CD1c-positive myeloid dendritic cell (primary cell): ENCODE measurements around the gene RIMKLA.
A peak's percentile ranks its signal among the peaks of the same experiment; 100 is the strongest.

Experiments used
- DNase-seq: peaks from one replicate; pipeline ENCODE4 v3.0.0-alpha.2; 2016; ENCODE audit errors: extremely low spot score

Gene RIMKLA

GRCh38 chr1:42427240-42427639 is 46.6 kb downstream of the RIMKLA start:
- DNase-seq, result no peak

- DNase-seq, result no peak
These were observed 49.0 kb downstream of the RIMKLA start for GRCh38 chr1:42429603-42430002.

GRCh38 chr1:42430286-42431135 is 49.9 kb downstream of the RIMKLA start:
- DNase-seq, result no peak

- no peak for DNase-seq
These were observed 50.9 kb downstream of the RIMKLA start for GRCh38 chr1:42431514-42431913.

- DNase-seq, result no peak
These were observed 52.1 kb downstream of the RIMKLA start for GRCh38 chr1:42432714-42433113.

GRCh38 chr1:42433369-42433768 is 52.8 kb downstream of the RIMKLA start:
- no peak for DNase-seq

- DNase-seq, result no peak
These were observed 53.7 kb downstream of the RIMKLA start for GRCh38 chr1:42434340-42434739.

GRCh38 chr1:42439940-42440339 is 59.3 kb downstream of the RIMKLA start:
- DNase-seq, result no peak

GRCh38 chr1:42442662-42443061 is 62.1 kb downstream of the RIMKLA start:
- peak; percentile 48 for DNase-seq

GRCh38 chr1:42449256-42449655 is 68.7 kb downstream of the RIMKLA start:
- no peak for DNase-seq

GRCh38 chr1:42450061-42450460 is 69.5 kb downstream of the RIMKLA start:
- no peak for DNase-seq

GRCh38 chr1:42453386-42453785 is 72.8 kb downstream of the RIMKLA start:
- DNase-seq, result no peak

- DNase-seq, result no peak
These were observed 73.8 kb downstream of the RIMKLA start for GRCh38 chr1:42454403-42454802.

- DNase-seq, result peak; percentile 97
These were observed 75.6 kb downstream of the RIMKLA start, which contains the start of the genes PPCS and ZMYND12 for GRCh38 chr1:42456010-42456753. Gene PPCS, plus strand, starts transcription at chr1:42456543. Its CDS starts 23 bp downstream, at chr1:42456566. Gene ZMYND12, minus strand, starts transcription at chr1:42456022. Its CDS starts 25 bp downstream, at chr1:42455997.

GRCh38 chr1:42456754-42457089 is 76.1 kb downstream of the RIMKLA start:
- peak; percentile 70 for DNase-seq

- no peak for DNase-seq
These were observed 80.6 kb downstream of the RIMKLA start for GRCh38 chr1:42461196-42461595.

- DNase-seq, result peak; percentile 99
These were observed 82.5 kb downstream of the RIMKLA start, which contains the start of gene CCDC30 for GRCh38 chr1:42462828-42463763. Gene CCDC30, plus strand, starts transcription at chr1:42463286. Its CDS starts 17,266 bp downstream, at chr1:42480552.

- DNase-seq, result no peak
These were observed 83.3 kb downstream of the RIMKLA start for GRCh38 chr1:42463921-42464320.

GRCh38 chr1:42466030-42466429 is 85.4 kb downstream of the RIMKLA start:
- DNase-seq, result no peak

- no peak for DNase-seq
These were observed 89.1 kb downstream of the RIMKLA start for GRCh38 chr1:42469727-42470126.
